ENCODE data around the gene FBN1. TPM values are rescaled to one million over a fixed set of nuclear protein-coding genes. Genes with fewer than 3 reads are reported as not detected.

Gene FBN1
- polyA plus RNA-seq, 3 donors = 91.0 to 113 (median 94.2) TPM

DNA sequence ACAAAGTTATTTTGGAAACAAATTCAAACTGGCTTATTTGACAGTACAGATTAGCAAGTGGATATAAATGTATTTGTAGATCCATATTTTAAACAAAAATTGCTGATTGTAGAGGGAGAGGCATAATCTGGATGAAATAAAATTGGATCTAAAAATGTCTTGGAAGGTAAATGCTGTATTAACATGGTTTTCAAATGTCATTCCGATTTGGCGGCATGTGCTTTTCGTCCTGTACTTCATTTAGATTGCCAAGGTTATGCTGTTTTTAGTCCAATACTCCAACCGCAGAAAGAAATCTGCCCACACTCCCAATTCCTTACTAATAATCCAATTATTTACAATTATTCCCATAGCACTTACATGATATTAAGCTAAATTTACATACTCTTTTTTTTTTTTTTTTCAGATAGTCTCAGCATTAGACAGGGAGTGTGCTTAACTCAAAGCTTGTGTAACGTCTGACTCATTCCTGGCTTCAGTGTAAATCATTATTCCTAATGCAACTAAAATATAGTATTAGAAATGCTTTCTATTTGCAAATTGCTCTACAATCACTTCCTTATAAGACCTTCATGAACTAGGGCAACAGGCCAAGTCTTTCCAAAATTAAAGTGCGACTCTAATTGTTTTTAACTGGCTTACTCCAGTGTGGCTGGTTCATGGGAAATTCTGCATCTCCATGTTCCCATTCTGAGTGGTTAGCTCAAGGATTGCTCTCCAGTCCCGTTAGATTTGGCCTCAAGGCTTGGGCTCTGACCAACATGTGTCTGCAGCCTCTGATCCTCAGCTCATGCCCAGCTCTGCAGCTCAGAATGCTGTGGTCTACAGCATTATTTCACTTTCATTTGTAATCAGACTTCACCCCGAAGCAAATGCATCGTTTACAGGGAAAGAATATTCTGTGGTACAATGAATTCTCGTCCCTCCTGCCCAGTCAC, 103.9 kb downstream of the FBN1 start:
- DNase-seq (ENCODE audit: extremely low read depth in 1 of 11, low read depth in 9 of 11, low spot score in 4 of 11) = no peak

DNA sequence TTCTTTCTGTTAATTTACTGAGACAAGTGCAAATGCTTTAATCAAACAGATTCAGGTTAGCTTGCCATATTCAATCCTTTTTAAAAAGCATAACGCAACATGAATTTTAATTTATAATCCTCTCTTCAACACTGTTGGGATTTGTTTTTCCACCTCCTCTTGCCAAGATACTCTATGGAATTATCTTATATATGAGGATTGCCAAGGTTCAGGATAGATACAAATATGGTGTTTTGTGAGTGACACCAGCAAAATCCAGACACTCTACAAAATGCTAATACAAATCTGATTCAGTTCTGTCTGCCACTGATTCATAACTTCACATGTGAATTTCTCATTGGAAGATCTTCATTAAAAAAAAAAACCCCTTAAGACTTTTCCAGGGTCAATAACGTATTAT, 104.8 kb downstream of the FBN1 start:
- no peak for DNase-seq (ENCODE audit: extremely low read depth in 1 of 11, low read depth in 9 of 11, low spot score in 4 of 11)

DNA sequence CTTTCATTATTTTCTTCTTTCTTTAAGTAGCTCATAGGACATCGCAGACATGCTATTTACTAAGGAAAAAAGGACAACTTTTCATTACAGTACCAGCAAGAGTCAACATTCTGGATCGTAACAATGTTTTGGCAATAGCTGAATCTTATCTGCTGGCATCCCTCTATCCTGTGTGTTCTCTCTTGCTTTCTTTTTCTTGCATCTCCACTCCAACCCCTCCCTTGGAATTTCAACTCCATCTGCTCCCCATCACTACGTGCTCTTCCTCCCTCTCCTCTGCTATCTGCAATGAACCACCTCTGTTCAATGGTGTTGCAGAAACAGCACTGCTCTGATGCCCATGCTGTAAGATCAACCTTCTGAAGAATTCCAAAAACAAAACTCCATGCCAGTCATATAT, 106.6 kb downstream of the FBN1 start:
- DNase-seq (ENCODE audit: extremely low read depth in 1 of 11, low read depth in 9 of 11, low spot score in 4 of 11) = no peak

GRCh38 chr15:48537271-48538113, 108.0 kb downstream of the FBN1 start:
- no peak for DNase-seq (ENCODE audit: extremely low read depth in 1 of 11, low read depth in 9 of 11, low spot score in 4 of 11)

GRCh38 chr15:48536681-48537091, 108.8 kb downstream of the FBN1 start:
- peak in 3 of 11 donors; percentile 35 to 49 (median 45) for DNase-seq (ENCODE audit: extremely low read depth in 1 of 11, low read depth in 9 of 11, low spot score in 4 of 11)

DNA sequence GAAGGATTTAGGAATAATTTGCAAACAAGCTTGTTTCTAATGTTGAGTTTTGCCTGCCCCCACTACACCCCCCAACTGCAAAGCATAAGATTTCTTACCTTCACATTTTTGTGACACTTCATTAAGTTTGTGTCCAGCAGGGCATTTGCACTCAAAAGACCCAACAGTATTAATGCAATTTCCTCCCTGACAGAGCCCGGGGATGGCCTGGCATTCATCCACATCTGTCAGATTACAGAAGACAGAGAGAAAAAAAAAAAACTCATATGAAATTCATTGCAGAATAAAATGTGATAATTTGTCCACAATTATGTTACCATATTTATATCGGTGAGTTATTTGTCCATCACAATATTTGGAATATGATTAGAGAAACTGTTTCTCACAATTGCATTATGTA, 111.5 kb downstream of the FBN1 start:
- no peak for DNase-seq (ENCODE audit: extremely low read depth in 1 of 11, low read depth in 9 of 11, low spot score in 4 of 11)

- no peak for DNase-seq (ENCODE audit: extremely low read depth in 1 of 11, low read depth in 9 of 11, low spot score in 4 of 11)
These were observed 112.6 kb downstream of the FBN1 start for GRCh38 chr15:48532946-48533345.

GRCh38 chr15:48530528-48530927, 115.0 kb downstream of the FBN1 start:
- DNase-seq (ENCODE audit: extremely low read depth in 1 of 11, low read depth in 9 of 11, low spot score in 4 of 11) = no peak

DNA sequence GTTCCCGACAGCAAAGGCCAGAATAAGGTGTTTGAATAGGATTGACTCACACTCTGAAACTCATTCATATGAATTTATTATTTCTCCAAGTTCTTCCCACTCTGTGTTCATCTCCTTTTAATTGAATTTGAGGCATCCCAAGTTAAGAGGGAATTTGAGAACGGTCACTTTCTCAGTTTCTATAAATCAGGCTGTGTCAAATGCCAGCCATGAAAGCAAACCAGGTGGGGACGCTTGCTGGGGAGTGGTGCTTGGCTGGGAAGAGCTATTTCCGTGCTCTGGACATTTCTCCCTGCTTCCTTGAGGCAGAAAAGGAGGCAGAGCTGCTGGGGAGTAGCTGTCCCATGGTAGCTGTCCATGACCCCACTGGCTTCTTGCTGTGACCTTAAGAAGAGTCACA, 116.6 kb downstream of the FBN1 start:
- DNase-seq (ENCODE audit: extremely low read depth in 1 of 11, low read depth in 9 of 11, low spot score in 4 of 11) = no peak

GRCh38 chr15:48527517-48527916, 118.0 kb downstream of the FBN1 start:
- DNase-seq (ENCODE audit: extremely low read depth in 1 of 11, low read depth in 9 of 11, low spot score in 4 of 11) = no peak

GRCh38 chr15:48522911-48523310, 122.6 kb downstream of the FBN1 start:
- no peak for DNase-seq (ENCODE audit: extremely low read depth in 1 of 11, low read depth in 9 of 11, low spot score in 4 of 11)

- DNase-seq (ENCODE audit: extremely low read depth in 1 of 11, low read depth in 9 of 11, low spot score in 4 of 11) = no peak
These were observed 123.4 kb downstream of the FBN1 start for GRCh38 chr15:48522123-48522522.

GRCh38 chr15:48520376-48521155, 124.9 kb downstream of the FBN1 start:
- no peak for DNase-seq (ENCODE audit: extremely low read depth in 1 of 11, low read depth in 9 of 11, low spot score in 4 of 11)

GRCh38 chr15:48516121-48516520, 129.4 kb downstream of the FBN1 start:
- DNase-seq (ENCODE audit: extremely low read depth in 1 of 11, low read depth in 9 of 11, low spot score in 4 of 11) = no peak

GRCh38 chr15:48515500-48515899, 130.0 kb downstream of the FBN1 start:
- DNase-seq (ENCODE audit: extremely low read depth in 1 of 11, low read depth in 9 of 11, low spot score in 4 of 11) = no peak

- DNase-seq (ENCODE audit: extremely low read depth in 1 of 11, low read depth in 9 of 11, low spot score in 4 of 11) = no peak
These were observed 131.2 kb downstream of the FBN1 start for GRCh38 chr15:48514103-48514816.

DNA sequence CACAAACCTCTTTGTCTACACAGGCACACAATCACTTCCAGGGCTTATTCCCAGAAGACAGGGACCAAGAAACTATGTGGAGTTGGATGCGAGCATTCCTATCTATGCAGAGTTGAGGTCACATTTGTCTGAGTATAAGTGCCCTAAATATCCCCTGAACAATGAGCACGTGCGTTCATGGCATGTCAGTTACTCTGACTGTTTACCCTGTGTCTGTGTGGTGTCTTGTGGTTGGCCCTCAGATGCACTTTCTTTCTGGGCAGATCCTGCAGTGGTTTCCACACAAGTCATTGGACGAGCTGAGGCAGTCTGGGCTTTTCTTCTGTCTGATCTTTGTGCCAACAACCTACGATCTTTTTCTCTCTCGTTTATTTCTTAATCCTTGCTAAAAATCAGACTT, 134.5 kb downstream of the FBN1 start:
- no peak for DNase-seq (ENCODE audit: extremely low read depth in 1 of 11, low read depth in 9 of 11, low spot score in 4 of 11)

DNA sequence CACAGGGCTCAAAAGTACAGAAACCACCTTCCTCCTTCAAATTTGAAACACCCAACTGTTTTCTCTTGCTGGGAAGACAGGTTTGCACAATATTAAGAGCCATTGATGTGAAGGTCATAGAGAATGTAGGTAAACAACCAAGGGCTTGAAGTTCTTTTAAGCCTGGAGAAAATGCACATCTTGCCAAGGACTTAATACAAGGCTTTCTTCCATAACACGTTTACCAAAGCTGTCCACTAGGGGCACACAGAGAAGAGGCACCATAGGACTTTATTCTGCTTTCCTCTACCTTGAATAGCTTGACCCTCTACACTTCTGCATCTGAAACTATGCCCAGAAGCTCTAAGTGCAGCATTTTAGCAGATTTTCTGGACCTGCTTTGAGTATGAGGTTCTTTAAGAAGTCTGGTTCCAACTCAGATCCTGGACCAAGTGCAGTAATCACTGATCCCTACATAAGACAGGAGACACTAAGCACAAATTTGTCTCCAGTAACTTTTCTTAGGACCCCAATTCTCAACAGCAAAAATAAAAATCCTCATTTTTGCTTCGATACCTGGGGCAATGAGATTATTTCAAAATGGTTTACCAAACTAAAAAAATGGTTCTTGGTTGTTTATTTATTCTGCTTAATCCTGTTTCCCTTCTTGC, 138.0 kb downstream of the FBN1 start:
- peak in 3 of 11 donors; percentile 10 to 30 (median 29) for DNase-seq (ENCODE audit: extremely low read depth in 1 of 11, low read depth in 9 of 11, low spot score in 4 of 11)
